LNCaP clone FGC (cell line): ENCODE measurements around the gene TMBIM4.

ENCODE experiments used
- DNase-seq: peaks from one replicate; pipeline ENCODE4 v3.0.0-alpha.2; 2011; ENCODE audit warnings: low read depth
- H3K4me3 ChIP-seq: 2 replicates; pipeline ENCODE4 v1.5.1; 2011; ENCODE audit warnings: mild to moderate bottlenecking, low read depth, low read length, control low read depth
- CTCF ChIP-seq: IDR thresholded peaks from 2 replicates; pipeline ENCODE4 v1.5.1; 2012; ENCODE audit warnings: mild to moderate bottlenecking; ENCODE audit not compliant: control insufficient read depth, insufficient read depth; ENCODE audit errors: extremely low read depth

The TMBIM4 gene

GRCh38 chr12:66129934-66130266 is 39.9 kb downstream of the TMBIM4 start:
- no peak for TF ChIP-seq CTCF
- no peak for DNase-seq
- peak overlapping the region; percentile 100 for H3K4me3 ChIP-seq

- H3K4me3 ChIP-seq = no peak overlapping the region
Measured at GRCh38 chr12:66127650-66128049, 42.1 kb downstream of the TMBIM4 start.

GRCh38 chr12:66120477-66120876 is 49.3 kb downstream of the TMBIM4 start:
- no peak overlapping the region for H3K4me3 ChIP-seq
- TF ChIP-seq CTCF = no peak
- no peak for DNase-seq

More at GRCh38 chr12:66127650-66128049, 42.1 kb downstream of the TMBIM4 start:
- DNase-seq = no peak
- no peak for TF ChIP-seq CTCF

- TF ChIP-seq CTCF = no peak
- DNase-seq = no peak
Measured at GRCh38 chr12:66119870-66120241, 49.9 kb downstream of the TMBIM4 start.

GRCh38 chr12:66119229-66119869 is 50.4 kb downstream of the TMBIM4 start:
- no peak for DNase-seq
- H3K4me3 ChIP-seq = no peak overlapping the region
- TF ChIP-seq CTCF = no peak

More at GRCh38 chr12:66119870-66120241, 49.9 kb downstream of the TMBIM4 start:
- no peak overlapping the region for H3K4me3 ChIP-seq

- TF ChIP-seq CTCF = no peak
- no peak overlapping the region for H3K4me3 ChIP-seq
- no peak for DNase-seq
Measured at GRCh38 chr12:66118240-66118891, 51.4 kb downstream of the TMBIM4 start.

- no peak overlapping the region for H3K4me3 ChIP-seq
- TF ChIP-seq CTCF = no peak
- DNase-seq = no peak
Measured at GRCh38 chr12:66117242-66117641, 52.6 kb downstream of the TMBIM4 start.
